ENCODE data around the gene ARHGAP42.

The ARHGAP42 gene

DNA sequence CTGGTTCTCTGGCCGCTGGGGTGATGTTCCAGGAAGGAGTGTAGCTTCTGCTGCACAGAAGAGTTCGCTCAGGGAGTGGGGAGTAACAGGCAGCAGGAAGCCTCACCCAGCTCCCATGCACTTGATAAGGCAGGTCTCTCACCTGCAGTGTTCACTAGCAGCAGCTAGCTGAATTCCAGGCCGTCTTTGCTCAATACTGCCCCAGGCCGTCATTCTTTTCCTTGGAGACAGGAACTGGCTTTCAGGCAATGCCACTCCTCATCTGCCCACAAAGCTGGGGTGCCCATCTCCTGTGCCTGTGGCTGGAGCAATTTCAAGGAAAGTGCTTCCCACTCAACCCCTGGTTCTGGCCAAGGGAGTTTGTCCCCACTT lies 66.1 kb downstream of the ARHGAP42 start:
- no peaks in the 10 kb centered on the region for H3K36me3 ChIP-seq (ENCODE audit: control insufficient read depth, low read length)
- TF ChIP-seq EZH2phosphoT487 (IDR thresholded peaks at IDR 0.05; ENCODE audit: borderline replicate concordance, low read length), result no peak
- TF ChIP-seq, protein P1, sequence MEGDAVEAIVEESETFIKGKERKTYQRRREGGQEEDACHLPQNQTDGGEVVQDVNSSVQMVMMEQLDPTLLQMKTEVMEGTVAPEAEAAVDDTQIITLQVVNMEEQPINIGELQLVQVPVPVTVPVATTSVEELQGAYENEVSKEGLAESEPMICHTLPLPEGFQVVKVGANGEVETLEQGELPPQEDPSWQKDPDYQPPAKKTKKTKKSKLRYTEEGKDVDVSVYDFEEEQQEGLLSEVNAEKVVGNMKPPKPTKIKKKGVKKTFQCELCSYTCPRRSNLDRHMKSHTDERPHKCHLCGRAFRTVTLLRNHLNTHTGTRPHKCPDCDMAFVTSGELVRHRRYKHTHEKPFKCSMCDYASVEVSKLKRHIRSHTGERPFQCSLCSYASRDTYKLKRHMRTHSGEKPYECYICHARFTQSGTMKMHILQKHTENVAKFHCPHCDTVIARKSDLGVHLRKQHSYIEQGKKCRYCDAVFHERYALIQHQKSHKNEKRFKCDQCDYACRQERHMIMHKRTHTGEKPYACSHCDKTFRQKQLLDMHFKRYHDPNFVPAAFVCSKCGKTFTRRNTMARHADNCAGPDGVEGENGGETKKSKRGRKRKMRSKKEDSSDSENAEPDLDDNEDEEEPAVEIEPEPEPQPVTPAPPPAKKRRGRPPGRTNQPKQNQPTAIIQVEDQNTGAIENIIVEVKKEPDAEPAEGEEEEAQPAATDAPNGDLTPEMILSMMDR (IDR thresholded peaks at IDR 0.05; ENCODE audit: low read depth, low read length, poor library complexity, severe bottlenecking), result no peak
- no peaks in the 10 kb centered on the region for H3K27me3 ChIP-seq (ENCODE audit: control insufficient read depth, low read length)
- H3K4me2 ChIP-seq (ENCODE audit: low read length), result no peak overlapping the region
- H3K4me1 ChIP-seq (ENCODE audit: control insufficient read depth, low read length), result no peaks in the 10 kb centered on the region
- no peaks in the 10 kb centered on the region for H3K79me2 ChIP-seq (ENCODE audit: control insufficient read depth, low read length)
- H3K27ac ChIP-seq (ENCODE audit: low read depth, low read length), result no peak overlapping the region
- no peaks in the 10 kb centered on the region for H4K20me1 ChIP-seq (ENCODE audit: control insufficient read depth, insufficient read depth, low read depth, low read length)
- no peak overlapping the region for H3K4me3 ChIP-seq (ENCODE audit: low read length)
- peaks cover 8% of the 10 kb centered on the region for H3K9me3 ChIP-seq (ENCODE audit: control insufficient read depth, insufficient read depth, low read length)
- no peaks in the 10 kb centered on the region for H3F3A ChIP-seq (ENCODE audit: control insufficient read depth, insufficient read depth)
- no peaks in the 10 kb centered on the region for H3K9me2 ChIP-seq (replicated peaks; ENCODE audit: control insufficient read depth, low read length)

DNA sequence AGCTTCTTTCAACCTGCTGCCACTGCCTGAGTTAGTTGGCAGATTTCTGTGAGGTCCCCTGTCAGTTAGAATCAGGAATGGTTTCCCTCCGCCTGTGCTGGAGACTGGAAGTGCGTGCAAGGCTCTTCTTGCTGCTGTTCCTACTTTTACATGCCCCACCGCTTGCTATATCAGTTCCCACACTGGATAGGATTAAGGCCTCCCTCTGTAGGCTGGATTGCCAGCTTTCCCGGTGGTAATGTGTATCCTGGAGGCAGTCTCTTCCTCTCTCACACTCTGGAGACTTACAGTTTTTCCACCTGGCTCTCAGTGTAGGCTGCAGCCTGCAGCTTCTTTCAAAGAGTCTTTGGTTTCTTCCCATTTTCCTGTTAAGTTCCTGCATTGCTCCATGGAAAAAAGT lies 66.5 kb downstream of the ARHGAP42 start:
- Histone ChIP-seq H3K27ac (ENCODE audit: low read depth, low read length) (no peak overlapping the region), H3K4me2 (ENCODE audit: low read length) (no peak overlapping the region), H3K9me2 (replicated peaks; ENCODE audit: control insufficient read depth, low read length) (no peaks in the 10 kb centered on the region), H3K27me3 (ENCODE audit: control insufficient read depth, low read length) (no peaks in the 10 kb centered on the region), H3K36me3 (ENCODE audit: control insufficient read depth, low read length) (no peaks in the 10 kb centered on the region), H4K20me1 (ENCODE audit: control insufficient read depth, insufficient read depth, low read depth, low read length) (no peaks in the 10 kb centered on the region), H3K79me2 (ENCODE audit: control insufficient read depth, low read length) (no peaks in the 10 kb centered on the region), H3K4me3 (ENCODE audit: low read length) (no peak overlapping the region), H3K4me1 (ENCODE audit: control insufficient read depth, low read length) (no peaks in the 10 kb centered on the region), H3K9me3 (ENCODE audit: control insufficient read depth, insufficient read depth, low read length) (peaks cover 8% of the 10 kb centered on the region), H3F3A (ENCODE audit: control insufficient read depth, insufficient read depth) (no peaks in the 10 kb centered on the region)
- TF ChIP-seq EZH2phosphoT487 (IDR thresholded peaks at IDR 0.05; ENCODE audit: borderline replicate concordance, low read length), result no peak
- TF ChIP-seq, protein P1 (IDR thresholded peaks at IDR 0.05; ENCODE audit: low read depth, low read length, poor library complexity, severe bottlenecking), result no peak

- no peaks in the 10 kb centered on the region for H3K36me3 ChIP-seq (ENCODE audit: control insufficient read depth, low read length)
- H3K9me2 ChIP-seq (replicated peaks; ENCODE audit: control insufficient read depth, low read length), result no peaks in the 10 kb centered on the region
- no peaks in the 10 kb centered on the region for H3K9me3 ChIP-seq (ENCODE audit: control insufficient read depth, insufficient read depth, low read length)
- no peak overlapping the region for H3K4me3 ChIP-seq (ENCODE audit: low read length)
- TF ChIP-seq EZH2phosphoT487 (IDR thresholded peaks at IDR 0.05; ENCODE audit: borderline replicate concordance, low read length), result no peak
- TF ChIP-seq, protein P1 (IDR thresholded peaks at IDR 0.05; ENCODE audit: low read depth, low read length, poor library complexity, severe bottlenecking), result no peak
- no peaks in the 10 kb centered on the region for H3K4me1 ChIP-seq (ENCODE audit: control insufficient read depth, low read length)
- no peak overlapping the region for H3K27ac ChIP-seq (ENCODE audit: low read depth, low read length)
- H3K4me2 ChIP-seq (ENCODE audit: low read length), result no peak overlapping the region
- H3K79me2 ChIP-seq (ENCODE audit: control insufficient read depth, low read length), result no peaks in the 10 kb centered on the region
- H3F3A ChIP-seq (ENCODE audit: control insufficient read depth, insufficient read depth), result no peaks in the 10 kb centered on the region
- H4K20me1 ChIP-seq (ENCODE audit: control insufficient read depth, insufficient read depth, low read depth, low read length), result no peaks in the 10 kb centered on the region
- H3K27me3 ChIP-seq (ENCODE audit: control insufficient read depth, low read length), result no peaks in the 10 kb centered on the region
Observed at GRCh38 chr11:100756559-100756958, 69.5 kb downstream of the ARHGAP42 start.

- Histone ChIP-seq H3K4me2 (ENCODE audit: low read length) (no peak overlapping the region), H3K79me2 (ENCODE audit: control insufficient read depth, low read length) (no peaks in the 10 kb centered on the region), H3K4me1 (ENCODE audit: control insufficient read depth, low read length) (no peaks in the 10 kb centered on the region), H3F3A (ENCODE audit: control insufficient read depth, insufficient read depth) (no peaks in the 10 kb centered on the region), H4K20me1 (ENCODE audit: control insufficient read depth, insufficient read depth, low read depth, low read length) (no peaks in the 10 kb centered on the region), H3K9me3 (ENCODE audit: control insufficient read depth, insufficient read depth, low read length) (no peaks in the 10 kb centered on the region), H3K9me2 (replicated peaks; ENCODE audit: control insufficient read depth, low read length) (no peaks in the 10 kb centered on the region), H3K27me3 (ENCODE audit: control insufficient read depth, low read length) (no peaks in the 10 kb centered on the region), H3K27ac (ENCODE audit: low read depth, low read length) (no peak overlapping the region), H3K36me3 (ENCODE audit: control insufficient read depth, low read length) (no peaks in the 10 kb centered on the region), H3K4me3 (ENCODE audit: low read length) (no peak overlapping the region)
- TF ChIP-seq, protein P1 (IDR thresholded peaks at IDR 0.05; ENCODE audit: low read depth, low read length, poor library complexity, severe bottlenecking), result no peak
- TF ChIP-seq EZH2phosphoT487 (IDR thresholded peaks at IDR 0.05; ENCODE audit: borderline replicate concordance, low read length), result no peak
Observed at GRCh38 chr11:100757646-100758045, 70.6 kb downstream of the ARHGAP42 start.
